GM18498 (cell line): ENCODE results near the gene UBE2D4.

Experiments used
- ATAC-seq: cut with Tn5 transposase; IDR thresholded peaks from one replicate; pipeline ENCODE4 v1.9.1; 2021; ENCODE audit warnings: mild to moderate bottlenecking, moderate library complexity; ENCODE audit not compliant: unreplicated experiment

Gene UBE2D4

GRCh38 chr7:43906331-43907010 is 19.8 kb upstream of the UBE2D4 start, which contains the start of gene URGCP:
Gene URGCP (minus strand): TSS chr7:43906596. CDS start chr7:43906575, 21 bp downstream.
- ATAC-seq = peak; percentile 86

GRCh38 chr7:43914795-43915194 is 11.4 kb upstream of the UBE2D4 start:
- no peak for ATAC-seq

- ATAC-seq = no peak
Observed at GRCh38 chr7:43915907-43916306, 10.3 kb upstream of the UBE2D4 start.

- no peak for ATAC-seq
Observed at GRCh38 chr7:43921423-43921822, 4.8 kb upstream of the UBE2D4 start.

- no peak for ATAC-seq
Observed at GRCh38 chr7:43922726-43923125, 3.5 kb upstream of the UBE2D4 start.

- ATAC-seq = peak; percentile 23
Observed at GRCh38 chr7:43926798-43927123, 525 bp downstream of the UBE2D4 start.

- ATAC-seq = no peak
Observed at GRCh38 chr7:43927810-43928209, 1.6 kb downstream of the UBE2D4 start.

GRCh38 chr7:43929529-43930457 is 3.6 kb downstream of the UBE2D4 start:
- ATAC-seq = no peak

- no peak for ATAC-seq
Observed at GRCh38 chr7:43931346-43931745, 5.1 kb downstream of the UBE2D4 start.

GRCh38 chr7:43933902-43934560 is 7.8 kb downstream of the UBE2D4 start:
- ATAC-seq = no peak

GRCh38 chr7:43937444-43937843 is 11.2 kb downstream of the UBE2D4 start:
- no peak for ATAC-seq

- ATAC-seq = no peak
Observed at GRCh38 chr7:43938892-43939482, 12.8 kb downstream of the UBE2D4 start.

GRCh38 chr7:43942250-43942649 is 16.0 kb downstream of the UBE2D4 start:
- no peak for ATAC-seq

GRCh38 chr7:43942997-43943396 is 16.8 kb downstream of the UBE2D4 start:
- no peak for ATAC-seq

GRCh38 chr7:43943417-43944187 is 17.4 kb downstream of the UBE2D4 start:
- ATAC-seq = no peak

- no peak for ATAC-seq
Observed at GRCh38 chr7:43944286-43944685, 18.1 kb downstream of the UBE2D4 start.

- no peak for ATAC-seq
Observed at GRCh38 chr7:43952028-43952427, 25.8 kb downstream of the UBE2D4 start.

- no peak for ATAC-seq
Observed at GRCh38 chr7:43953071-43953470, 26.8 kb downstream of the UBE2D4 start.

- ATAC-seq = peak; percentile 63
Observed at GRCh38 chr7:43954524-43955228, 28.4 kb downstream of the UBE2D4 start.

- ATAC-seq = no peak
Observed at GRCh38 chr7:43956027-43956426, 29.8 kb downstream of the UBE2D4 start.
